ENCODE data around the gene GXYLT2.

The GXYLT2 gene

DNA sequence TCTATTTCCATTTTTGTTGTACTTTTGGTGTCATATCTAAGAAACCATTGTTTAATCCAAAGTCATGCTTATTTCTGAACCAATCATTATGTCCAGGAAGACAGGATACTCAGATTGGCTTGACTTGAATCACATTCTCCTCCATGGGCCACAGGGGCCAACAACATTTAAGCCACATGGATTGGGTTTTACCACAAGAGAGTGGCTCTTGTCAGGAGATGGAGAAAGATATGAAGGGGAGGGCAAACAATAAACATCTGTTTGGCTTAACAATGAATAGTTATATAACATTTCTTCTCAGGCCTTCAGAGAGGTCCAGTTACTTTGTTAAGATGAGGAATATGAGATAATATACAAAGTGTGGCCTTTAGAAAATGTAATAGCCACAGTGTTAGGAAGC lies 44.6 kb downstream of the GXYLT2 start:
- no peak for DNase-seq (ENCODE audit: low read depth, low spot score)

DNA sequence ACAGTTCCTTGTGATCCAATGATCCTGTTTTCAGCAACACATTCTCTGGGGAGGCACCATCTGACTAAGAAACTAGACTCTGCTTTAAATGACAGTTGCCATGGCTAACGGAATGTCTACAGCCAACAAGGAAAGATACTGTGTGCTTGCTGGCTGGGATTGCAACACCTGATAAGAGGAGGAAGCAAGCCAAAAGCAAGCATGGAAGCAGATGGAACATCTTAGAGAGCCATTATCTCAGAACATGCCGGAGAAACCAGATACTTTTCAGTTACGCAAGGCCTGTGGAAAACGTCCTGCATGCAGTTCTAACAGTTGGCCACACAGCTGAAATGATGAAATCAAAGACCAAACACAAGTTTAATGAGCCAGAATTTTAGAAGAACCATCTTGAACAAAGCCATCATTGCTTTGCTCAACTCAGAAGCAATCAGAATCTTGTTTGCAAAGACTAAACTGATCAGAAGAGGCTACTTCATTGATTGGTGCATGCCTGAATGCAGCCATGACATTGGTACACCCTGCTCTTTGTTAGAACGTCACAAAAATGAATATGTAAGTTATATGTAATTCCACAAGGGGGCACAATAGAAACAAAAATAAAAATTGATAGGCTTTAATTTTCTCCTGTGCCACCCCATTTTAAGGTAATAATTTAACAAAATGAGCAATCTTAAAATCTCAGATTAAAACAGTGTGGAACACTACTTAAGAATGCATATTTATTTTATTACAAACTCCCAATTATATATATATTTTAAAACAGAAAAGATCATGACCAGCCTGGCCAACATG lies 50.8 kb downstream of the GXYLT2 start:
- peak; percentile 77 for DNase-seq (ENCODE audit: low read depth, low spot score)

DNA sequence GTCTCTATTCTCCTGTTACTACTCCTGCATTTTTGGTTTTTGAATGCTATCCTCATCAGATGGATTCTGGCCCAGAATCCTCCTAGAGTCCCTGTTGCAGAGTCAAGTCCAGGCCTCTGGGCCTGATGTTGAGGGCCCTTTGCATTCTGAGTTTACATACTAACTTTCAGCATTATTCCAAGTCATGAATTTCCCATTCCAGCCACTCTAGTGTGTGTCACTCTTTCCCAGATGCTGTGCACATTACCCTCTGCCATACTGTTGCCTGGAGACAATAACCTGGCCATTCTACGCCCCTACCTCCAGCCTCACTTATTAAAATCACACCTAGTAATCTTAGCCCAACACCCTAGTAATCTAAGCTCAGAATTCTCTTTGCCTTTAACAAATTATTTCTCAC lies 53.4 kb downstream of the GXYLT2 start:
- DNase-seq (ENCODE audit: low read depth, low spot score) = no peak

DNA sequence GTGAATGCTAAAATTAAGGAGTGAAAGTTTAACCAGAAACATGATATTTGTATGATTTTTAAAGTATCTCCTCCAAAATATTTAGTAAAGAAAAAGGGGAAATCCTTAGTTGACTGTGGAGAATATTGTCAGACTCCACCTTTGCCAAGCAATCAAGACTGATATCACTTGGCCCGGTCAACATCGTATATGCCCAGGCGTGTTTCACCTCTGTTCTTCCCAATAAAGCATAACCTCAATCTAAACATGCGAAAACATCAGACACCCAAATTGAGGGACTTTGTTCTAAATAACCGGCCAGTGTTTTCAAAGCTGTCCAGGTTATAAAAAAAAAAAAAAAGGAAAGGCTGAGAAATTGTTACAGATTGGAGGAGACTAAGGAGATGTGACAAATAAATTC lies 54.6 kb downstream of the GXYLT2 start:
- DNase-seq (ENCODE audit: low read depth, low spot score) = no peak

DNA sequence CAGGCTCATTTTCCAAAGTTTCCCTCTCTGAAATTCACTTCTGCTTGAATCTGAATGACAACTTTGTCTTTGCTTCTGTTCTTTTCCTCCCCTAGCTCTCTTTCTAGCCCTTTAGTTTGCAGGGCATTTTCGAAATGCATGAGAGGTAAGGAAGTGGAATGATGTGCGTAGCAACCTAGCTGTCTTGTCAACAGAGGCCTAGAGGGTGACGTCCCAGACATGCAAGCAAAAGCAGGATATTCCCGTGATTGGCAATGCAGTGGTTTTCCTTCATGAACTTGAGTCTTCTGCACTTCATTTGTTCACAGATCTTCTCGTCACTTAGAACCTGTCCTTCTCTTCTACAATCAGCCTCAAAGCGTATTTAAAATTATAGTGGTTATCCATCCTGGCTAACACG lies 56.9 kb downstream of the GXYLT2 start:
- no peak for DNase-seq (ENCODE audit: low read depth, low spot score)

DNA sequence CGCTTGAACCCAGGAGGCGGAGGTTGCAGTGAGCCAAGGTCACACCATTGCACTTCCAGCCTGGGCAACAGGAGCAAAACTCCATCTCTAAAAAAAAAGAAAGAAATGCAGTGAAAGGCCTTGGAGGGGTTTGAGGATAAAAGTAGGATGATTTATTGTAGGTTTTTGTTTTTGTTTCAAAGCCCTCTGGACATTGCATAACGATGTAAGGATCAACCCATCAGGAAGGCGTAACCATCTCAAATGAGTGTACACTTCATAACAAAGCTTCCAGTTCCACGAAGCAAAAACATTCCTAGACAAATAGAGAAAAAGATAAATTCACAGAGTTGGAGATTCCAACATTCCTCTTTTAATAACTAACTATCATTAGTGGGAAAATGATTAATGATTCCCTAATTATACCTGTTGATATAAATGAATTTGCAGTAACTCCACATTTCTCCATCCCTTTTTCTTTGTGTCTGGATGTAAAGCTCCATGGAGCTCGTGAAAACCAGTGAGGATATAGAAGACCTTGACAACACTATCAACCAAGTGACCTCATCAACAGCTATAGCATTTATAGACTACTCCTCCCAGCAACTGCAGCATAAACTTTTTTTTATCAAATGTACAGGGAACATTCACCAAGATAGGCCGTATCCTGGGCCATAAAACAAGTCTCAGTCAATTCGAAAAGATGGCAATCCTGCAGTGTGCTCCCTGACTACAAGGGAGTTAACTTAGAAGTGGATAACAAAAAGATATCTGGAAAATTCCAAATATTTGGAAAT lies 60.1 kb downstream of the GXYLT2 start:
- DNase-seq (ENCODE audit: low read depth, low spot score) = no peak

DNA sequence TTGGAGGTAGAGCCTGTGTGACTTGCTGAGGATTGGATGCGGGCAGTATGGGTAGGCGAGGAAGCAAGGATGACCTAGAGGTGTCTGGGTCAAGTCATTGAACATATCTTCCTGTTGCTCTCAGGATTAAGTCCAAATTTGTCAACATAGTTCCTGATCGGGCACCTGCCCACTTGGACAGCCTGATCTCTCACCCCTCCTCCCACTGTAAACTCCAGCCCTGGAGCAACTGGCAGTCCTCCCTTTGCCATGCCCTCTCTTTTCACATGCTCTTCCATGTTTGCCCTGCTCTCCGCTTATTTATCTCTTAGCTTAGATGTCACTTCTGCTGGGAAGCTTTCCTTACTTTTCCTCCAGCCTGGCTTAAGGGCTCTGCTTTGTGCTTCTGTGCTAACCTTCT lies 61.2 kb downstream of the GXYLT2 start:
- DNase-seq (ENCODE audit: low read depth, low spot score) = no peak

DNA sequence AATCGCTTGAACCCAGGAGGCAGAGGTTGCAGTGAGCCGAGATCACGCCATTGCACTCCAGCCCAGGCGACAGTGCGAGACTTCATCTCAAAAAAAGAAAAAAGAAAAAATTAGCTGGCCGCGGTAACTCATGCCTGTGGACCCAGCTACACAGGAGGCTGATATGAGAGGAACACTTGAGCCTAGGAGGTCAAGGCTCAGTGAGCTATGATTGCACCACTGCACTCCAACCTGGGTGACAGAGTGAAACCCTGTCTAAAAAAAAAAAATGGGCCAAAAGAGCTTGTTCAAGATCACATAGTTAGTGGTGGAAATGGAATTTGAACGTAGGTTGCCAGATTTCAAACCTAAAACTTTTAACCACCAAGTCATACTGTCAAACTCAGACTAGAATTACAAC lies 62.5 kb downstream of the GXYLT2 start:
- no peak for DNase-seq (ENCODE audit: low read depth, low spot score)

DNA sequence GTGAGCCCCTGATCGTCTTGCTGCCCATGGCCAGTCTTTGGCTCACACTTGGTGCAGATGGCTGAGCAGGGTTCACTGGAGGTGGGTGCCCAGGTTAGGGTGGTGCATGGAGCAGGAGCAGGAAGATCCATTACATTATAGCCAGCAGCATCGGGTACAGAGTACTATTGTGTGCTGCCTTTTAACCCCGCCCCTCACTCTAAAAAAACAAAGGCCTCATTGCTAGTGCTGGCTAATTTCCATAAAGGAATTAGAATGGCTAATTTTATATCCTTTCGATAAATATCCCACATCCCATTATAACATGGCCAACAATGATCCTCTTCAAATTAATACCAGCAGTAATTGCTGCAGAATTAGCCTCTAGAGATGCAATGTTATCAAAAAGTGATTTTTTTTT lies 63.0 kb downstream of the GXYLT2 start:
- DNase-seq (ENCODE audit: low read depth, low spot score) = no peak

DNA sequence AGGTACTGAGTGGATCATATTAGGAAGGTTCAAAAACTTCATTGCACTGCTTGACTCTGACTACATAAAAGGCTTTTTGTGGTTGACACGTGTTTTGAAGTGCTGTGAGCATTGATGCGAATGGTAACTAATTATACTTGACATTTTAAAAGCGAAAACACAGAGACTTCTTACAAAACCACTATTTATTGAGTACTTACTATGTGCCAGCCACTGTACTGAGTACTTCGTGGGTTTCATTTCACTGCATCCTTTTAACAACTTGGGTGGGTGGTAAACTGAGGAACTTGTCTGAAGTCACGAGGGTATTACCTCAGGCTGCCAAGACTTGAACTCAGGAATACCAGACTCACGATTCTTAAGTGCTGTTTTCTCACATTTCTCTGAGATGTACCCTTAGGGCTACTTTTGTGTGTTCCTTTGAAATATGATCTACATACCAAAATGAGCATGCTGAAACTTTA lies 63.4 kb downstream of the GXYLT2 start:
- DNase-seq (ENCODE audit: low read depth, low spot score) = peak; percentile 16

DNA sequence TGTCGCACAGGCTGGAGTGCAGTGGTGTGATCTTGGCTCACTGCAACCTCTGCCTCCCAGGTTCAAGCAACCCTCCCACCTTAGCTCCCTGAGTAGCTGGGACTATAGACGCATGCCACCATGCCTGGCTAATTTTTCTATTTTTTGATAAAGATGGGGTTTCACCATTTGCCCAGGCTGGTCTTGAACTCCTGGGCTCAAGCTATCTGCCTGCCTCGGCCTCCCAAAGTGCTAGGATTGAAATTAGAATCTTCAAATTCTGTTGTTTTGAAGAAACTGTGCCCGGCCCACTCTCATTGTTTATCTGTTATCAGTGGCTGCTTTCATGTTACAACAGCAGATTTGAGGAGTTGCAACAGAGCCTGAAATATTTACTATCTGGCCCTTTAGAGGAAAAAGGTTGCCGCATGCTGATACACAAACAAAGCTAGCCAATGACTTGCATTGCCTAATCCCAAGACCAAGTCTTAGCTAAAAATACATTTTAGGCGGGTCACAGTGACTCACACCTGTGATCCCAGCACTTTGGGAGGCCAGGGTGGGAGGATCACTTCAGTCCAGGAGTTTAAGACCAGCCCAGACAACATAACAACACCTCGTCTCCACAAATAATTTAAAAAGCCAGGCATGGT lies 65.6 kb downstream of the GXYLT2 start:
- DNase-seq (ENCODE audit: low read depth, low spot score) = no peak

DNA sequence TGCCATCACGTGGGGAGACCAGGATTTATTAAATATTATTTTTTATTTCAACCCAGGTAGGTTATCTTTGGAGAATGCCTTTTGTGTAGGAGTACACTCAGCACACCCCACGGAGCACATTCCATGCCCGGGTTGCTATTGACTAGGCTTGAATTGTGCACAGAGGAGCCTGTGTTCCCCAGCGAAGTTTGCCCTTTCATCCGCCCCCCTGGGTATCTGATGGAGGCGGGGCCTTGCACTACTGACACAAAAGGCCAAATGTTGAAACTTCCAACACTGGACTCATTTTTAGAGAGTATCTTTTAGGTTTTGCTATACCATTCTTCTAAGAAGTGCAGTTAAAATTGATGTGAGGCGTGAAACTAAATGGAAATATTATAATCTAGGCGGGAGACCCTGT lies 69.5 kb downstream of the GXYLT2 start:
- DNase-seq (ENCODE audit: low read depth, low spot score) = no peak

DNA sequence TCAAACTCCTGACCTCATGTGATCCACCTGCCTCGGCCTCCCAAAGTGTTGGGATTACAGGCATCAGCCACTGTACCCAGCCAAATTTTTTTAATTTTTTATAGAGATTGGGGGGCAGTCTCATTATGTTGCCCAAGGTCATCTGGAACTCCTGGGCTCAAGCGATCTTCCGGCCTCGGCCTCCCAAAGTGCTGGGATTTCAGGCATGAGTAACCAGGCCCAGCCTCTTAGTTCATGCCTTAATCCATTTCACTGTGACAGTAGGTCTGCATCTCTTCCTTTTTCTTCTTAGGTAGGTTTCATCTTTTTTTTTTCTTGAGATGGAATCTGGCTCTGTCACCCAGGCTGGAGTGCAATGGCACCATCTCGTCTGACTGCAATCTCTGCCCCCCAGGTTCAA lies 71.5 kb downstream of the GXYLT2 start:
- DNase-seq (ENCODE audit: low read depth, low spot score) = no peak

DNA sequence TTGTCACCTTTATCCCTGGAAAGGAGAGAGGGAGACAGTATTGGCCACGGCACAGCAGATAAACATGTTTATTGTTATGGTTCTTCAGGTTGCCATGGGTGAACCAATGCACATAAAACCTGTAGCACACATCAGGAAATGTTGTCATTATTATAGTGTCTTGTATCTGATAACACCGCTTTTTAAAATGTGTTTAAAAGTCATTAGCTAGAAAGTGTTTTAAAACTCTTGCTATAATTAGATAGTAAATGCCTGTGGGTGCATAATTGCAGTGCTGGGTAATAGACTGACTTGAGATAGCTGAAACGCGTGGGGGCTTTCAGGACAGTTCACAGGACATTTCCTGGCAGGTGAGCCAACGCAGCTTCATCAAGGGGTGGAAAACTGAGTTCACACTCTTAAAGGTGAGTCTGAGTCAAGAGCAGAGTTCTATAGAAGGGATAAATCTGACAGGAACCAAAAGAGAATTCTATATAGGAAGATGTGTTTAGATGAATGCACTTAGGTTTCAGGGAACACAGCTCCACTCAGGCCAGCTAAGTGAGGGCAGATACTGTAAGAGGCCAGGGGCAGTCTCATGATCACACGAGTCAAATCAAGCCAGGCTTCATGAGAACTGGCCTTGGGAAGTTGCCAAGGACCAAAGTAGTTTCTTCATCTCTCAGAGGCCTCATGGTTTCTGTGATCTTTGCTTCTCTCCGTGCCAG lies 73.1 kb downstream of the GXYLT2 start:
- peak; percentile 53 for DNase-seq (ENCODE audit: low read depth, low spot score)

DNA sequence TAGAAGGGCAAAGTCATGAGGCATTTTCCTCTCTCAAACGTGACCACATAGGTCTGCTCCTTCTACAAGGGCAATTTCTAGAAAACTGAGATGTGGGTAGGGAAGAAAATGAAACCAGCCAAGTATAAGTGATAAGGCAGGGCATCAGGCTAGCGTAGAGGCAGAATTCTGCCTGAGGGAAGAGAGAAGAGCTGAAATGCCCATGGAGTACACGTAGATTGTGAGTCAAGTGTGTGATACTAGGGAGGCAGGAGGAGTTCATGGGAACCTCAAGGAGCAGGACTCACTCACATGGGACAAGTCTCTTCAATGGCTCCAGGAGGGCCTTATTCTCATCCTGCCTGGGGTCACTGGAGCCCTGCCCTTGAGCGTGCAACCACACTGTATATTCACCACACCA lies 73.9 kb downstream of the GXYLT2 start:
- DNase-seq (ENCODE audit: low read depth, low spot score) = no peak

DNA sequence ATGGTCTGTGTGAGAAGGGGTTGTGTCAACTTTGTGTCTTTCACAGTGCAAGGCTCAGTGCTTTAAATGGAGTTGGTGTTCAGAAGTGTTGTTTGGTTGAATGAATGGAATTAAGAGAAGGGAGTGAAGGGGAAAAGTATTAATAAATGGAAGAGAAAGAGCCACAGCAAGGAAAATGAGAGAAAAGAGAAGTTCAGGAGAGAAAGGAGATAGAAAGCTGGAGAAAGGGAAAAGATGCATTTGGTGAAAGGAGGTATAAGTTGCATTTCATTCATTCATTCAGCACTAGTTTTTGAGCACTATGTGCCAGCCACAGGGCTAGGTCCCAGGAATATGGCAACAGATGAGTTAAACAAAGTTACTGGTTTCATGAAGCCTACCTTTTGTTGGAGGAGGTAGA lies 74.5 kb downstream of the GXYLT2 start:
- DNase-seq (ENCODE audit: low read depth, low spot score) = no peak

DNA sequence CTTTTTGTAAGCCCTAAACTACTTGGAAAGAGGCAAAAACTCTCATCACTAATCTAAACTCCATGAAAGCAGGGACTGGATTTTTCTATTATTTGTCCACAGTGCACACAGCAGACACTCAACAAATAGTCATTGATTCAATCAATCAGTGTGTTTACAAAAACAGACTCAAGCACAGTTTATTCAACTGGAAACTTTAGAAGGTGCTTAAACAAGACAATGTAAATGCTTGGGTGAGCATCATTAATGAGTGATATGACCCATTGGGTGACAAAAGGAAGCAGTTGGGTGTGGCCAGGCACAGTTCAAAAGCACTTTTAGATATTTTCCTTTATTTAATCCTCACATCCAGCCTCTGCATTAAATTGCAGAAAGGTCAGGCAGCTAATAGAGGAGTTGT lies 76.8 kb downstream of the GXYLT2 start:
- no peak for DNase-seq (ENCODE audit: low read depth, low spot score)

DNA sequence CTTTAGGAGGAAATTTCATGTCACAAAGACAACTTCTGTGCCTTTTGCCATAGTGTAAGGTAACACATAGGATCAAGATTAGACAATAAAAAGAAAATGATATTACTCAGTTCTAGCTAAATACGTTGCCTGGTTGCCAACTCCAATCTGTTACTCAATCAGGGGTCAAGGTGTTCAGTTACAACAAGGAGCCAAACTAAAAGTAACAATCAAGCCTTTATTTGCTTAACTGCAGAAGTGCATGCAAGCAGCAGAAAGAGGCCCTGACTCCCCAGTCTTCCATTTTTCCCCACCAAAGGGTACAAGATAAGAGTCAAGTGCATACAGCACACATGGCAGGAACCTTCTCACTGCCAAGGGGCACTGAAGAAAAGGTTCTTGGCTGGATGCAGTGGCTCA lies 80.4 kb downstream of the GXYLT2 start:
- no peak for DNase-seq (ENCODE audit: low read depth, low spot score)

DNA sequence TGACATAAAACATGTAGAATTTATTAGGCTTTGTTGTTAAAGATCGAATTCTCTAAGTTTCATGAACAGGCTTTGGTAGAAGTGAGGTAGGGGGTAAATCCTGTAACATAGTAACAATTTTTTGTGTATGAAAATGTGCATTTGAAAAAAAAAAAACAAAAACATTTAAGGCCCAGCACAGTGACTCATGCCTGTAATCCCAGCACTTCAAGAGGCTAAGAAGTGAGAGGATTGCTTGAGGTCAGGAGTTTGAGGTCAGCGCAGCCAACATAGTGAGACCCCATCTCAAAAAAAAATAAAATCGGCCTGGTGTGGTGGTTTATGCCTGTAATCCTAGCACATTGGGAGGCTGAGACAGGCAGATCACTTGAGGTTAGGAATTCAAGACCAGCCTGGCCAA lies 81.9 kb downstream of the GXYLT2 start:
- no peak for DNase-seq (ENCODE audit: low read depth, low spot score)

DNA sequence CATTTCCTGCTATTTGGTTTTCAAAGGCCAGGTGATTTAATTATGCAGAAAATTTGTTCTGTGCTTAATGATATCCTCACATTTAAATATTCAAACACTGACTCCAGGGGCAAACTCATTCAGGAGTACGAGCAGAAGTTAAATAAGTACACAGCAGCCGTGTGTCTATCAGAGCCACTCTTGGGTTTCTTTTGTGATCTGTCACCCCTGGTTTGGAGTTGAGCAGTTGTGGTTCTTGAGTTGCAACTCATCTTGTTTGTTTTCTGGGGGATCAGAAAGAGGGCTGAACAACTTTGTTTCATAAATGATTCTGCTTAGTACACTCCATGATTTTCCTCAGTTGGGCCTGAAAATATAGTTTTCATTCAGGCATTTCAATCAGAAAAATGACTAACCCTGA lies 83.1 kb downstream of the GXYLT2 start:
- no peak for DNase-seq (ENCODE audit: low read depth, low spot score)

DNA sequence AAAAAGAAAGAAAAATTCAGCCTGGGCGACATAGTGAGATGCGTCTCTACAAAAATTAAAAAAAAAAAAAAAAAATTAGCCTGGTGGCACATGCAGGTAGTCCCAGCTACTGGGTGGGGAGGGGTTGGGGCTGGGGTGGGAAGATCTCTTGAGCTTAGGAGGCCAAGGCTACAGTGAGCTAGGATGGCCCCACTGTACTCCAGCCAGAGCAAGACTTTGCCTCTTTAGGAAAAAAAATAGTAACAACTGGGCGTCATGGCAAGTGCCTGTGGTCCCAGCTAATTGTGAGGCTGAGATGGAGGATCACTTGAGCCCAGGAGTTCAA lies 84.8 kb downstream of the GXYLT2 start:
- no peak for DNase-seq (ENCODE audit: low read depth, low spot score)

DNA sequence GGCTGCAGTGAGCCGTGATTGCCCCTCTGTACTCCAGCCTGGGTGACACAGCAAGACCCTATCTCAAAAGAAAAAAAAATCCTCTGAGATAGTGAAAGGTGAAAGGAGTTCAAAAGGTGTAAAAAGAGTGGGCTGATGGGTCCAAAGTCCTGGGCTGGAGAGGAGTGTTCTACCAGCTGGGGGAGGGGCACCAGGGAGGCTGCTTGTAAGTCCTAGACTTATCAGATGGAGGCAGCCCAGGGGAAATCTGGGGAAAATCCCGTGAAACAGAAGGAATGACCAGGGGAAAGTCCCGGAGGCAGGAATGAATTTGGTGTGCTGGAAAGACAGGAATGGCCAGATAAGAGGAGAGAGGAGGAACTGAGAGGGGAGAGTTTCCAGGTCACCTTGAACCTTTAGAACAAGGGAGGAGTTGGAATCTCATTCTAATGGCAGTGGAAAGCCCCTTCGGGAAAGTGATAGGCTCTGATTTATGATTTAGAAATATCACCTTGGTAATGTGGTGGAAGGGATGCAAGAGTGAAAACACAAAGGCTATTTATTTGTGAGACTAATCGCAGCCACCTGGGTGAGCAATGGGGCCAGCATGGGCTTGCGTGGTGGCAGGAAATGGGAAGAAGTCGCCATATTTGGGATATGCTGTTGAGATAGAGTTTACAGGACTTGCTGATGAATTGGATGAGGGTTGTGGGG lies 85.3 kb downstream of the GXYLT2 start:
- peak; percentile 26 for DNase-seq (ENCODE audit: low read depth, low spot score)

All from astrocyte of the hippocampus (primary cell).